Trophoblast cell (in vitro differentiated cells and primary cell): Measurements from ENCODE around the gene CRYGN.

ENCODE experiments used
- DNase-seq, 2 donors: peaks; one replicate each; pipeline ENCODE4 v3.0.0-alpha.2; 2016
- H2AFZ ChIP-seq: 2 replicates; pipeline ENCODE4 v1.6.1; 2013; ENCODE audit warnings: low read length, moderate library complexity, mild to moderate bottlenecking; ENCODE audit not compliant: insufficient read depth, poor library complexity
- H2AK5ac ChIP-seq: 2 replicates; pipeline ENCODE4 v1.6.1; 2013; ENCODE audit warnings: mild to moderate bottlenecking, low read length
- H2BK120ac ChIP-seq: 2 replicates; pipeline ENCODE4 v1.6.1; 2013; ENCODE audit warnings: low read length, mild to moderate bottlenecking, moderate library complexity; ENCODE audit not compliant: insufficient read depth, poor library complexity
- H2BK12ac ChIP-seq: 2 replicates; pipeline ENCODE4 v1.6.1; 2013; ENCODE audit warnings: mild to moderate bottlenecking, low read length, moderate library complexity
- H2BK5ac ChIP-seq: 2 replicates; pipeline ENCODE4 v1.6.1; 2013; ENCODE audit warnings: low read length, low read depth, moderate library complexity, mild to moderate bottlenecking; ENCODE audit not compliant: poor library complexity
- H3K14ac ChIP-seq: 2 replicates; pipeline ENCODE4 v1.6.1; 2013; ENCODE audit warnings: mild to moderate bottlenecking, low read length
- H3K18ac ChIP-seq: 2 replicates; pipeline ENCODE4 v1.6.1; 2013; ENCODE audit warnings: mild to moderate bottlenecking, low read length
- H3K23ac ChIP-seq: 2 replicates; pipeline ENCODE4 v1.6.1; 2013; ENCODE audit warnings: low read length
- H3K27ac ChIP-seq: 2 replicates; pipeline ENCODE4 v1.5.1; 2013; ENCODE audit warnings: low read depth, mild to moderate bottlenecking, inconsistent platforms, low read length, moderate library complexity
- H3K27me3 ChIP-seq: 2 replicates; pipeline ENCODE4 v1.6.1; 2013; ENCODE audit warnings: inconsistent platforms, mild to moderate bottlenecking, low read length, moderate library complexity; ENCODE audit not compliant: insufficient read depth
- H3K36me3 ChIP-seq, 2 experiments: 1 replicate in 1 of 2; 2 replicates in 1 of 2; pipeline ENCODE4 v1.6.1; 2013; ENCODE audit warnings: low read length in 2 of 2, mild to moderate bottlenecking in 2 of 2, moderate library complexity in 1 of 2; ENCODE audit not compliant: insufficient read depth in 2 of 2, control insufficient read depth in 1 of 2
- H3K4ac ChIP-seq: 2 replicates; pipeline ENCODE4 v1.6.1; 2013; ENCODE audit warnings: low read depth, mild to moderate bottlenecking, low read length, moderate library complexity
- H3K4me1 ChIP-seq, 2 experiments: 1 replicate in 1 of 2; 2 replicates in 1 of 2; pipeline ENCODE4 v1.6.1; 2013; ENCODE audit warnings: low read length in 2 of 2, mild to moderate bottlenecking in 2 of 2, moderate library complexity in 1 of 2; ENCODE audit not compliant: insufficient read depth in 2 of 2, control insufficient read depth in 1 of 2
- H3K4me2 ChIP-seq: 2 replicates; pipeline ENCODE4 v1.6.1; 2013; ENCODE audit warnings: inconsistent platforms, mild to moderate bottlenecking, low read length, moderate library complexity
- H3K4me3 ChIP-seq: 2 replicates; pipeline ENCODE4 v1.5.1; 2013; ENCODE audit warnings: mild to moderate bottlenecking, low read depth, low read length, inconsistent platforms
- H3K79me1 ChIP-seq: one replicate; pipeline ENCODE4 v1.6.1; 2013; ENCODE audit warnings: low read length
- H3K79me2 ChIP-seq: 2 replicates; pipeline ENCODE4 v1.6.1; 2013; ENCODE audit warnings: low read length, mild to moderate bottlenecking; ENCODE audit not compliant: control insufficient read depth, insufficient read depth, poor library complexity
- H3K9ac ChIP-seq: 2 replicates; pipeline ENCODE4 v1.6.1; 2013; ENCODE audit warnings: mild to moderate bottlenecking, low read length
- H3K9me3 ChIP-seq: 2 replicates; pipeline ENCODE4 v1.6.1; 2013; ENCODE audit warnings: low read depth, mild to moderate bottlenecking, control low read depth, inconsistent platforms, low read length; ENCODE audit not compliant: insufficient read depth
- H4K12ac ChIP-seq: 2 replicates; pipeline ENCODE4 v1.6.1; 2013; ENCODE audit warnings: low read depth, mild to moderate bottlenecking, low read length, moderate library complexity
- H4K8ac ChIP-seq: 2 replicates; pipeline ENCODE4 v1.6.1; 2013; ENCODE audit warnings: low read depth, mild to moderate bottlenecking, low read length, moderate library complexity
- H4K91ac ChIP-seq: one replicate; pipeline ENCODE4 v1.6.1; 2013; ENCODE audit warnings: low read depth, mild to moderate bottlenecking, low read length, moderate library complexity
- WGBS: extraction: QIAGEN DNeasy Blood & Tissue Kit; methylation state at CpG from one replicate; pipeline ENCODE4 v1.1.7; 2013; ENCODE audit warnings: missing lambda C conversion rate; ENCODE audit not compliant: insufficient read length, insufficient coverage; ENCODE audit errors: extremely low coverage; 5-methylcytosine and 5-hydroxymethylcytosine counted together

Gene CRYGN

GRCh38 chr7:151393031-151393977 lies 46.6 kb downstream of the CRYGN start:
- Histone ChIP-seq H2BK5ac (no peak overlapping the region), H3K4me3 (no peak overlapping the region), H2AFZ (no peak overlapping the region), H4K91ac (no peak overlapping the region), H3K14ac (no peak overlapping the region), H3K79me2 (no peaks in the 10 kb centered on the region), H3K9me3 (no peaks in the 10 kb centered on the region), H3K36me3 (peaks cover 6 to 9% of the 10 kb centered on the region in 2 experiments), H3K23ac (no peak overlapping the region), H3K4me1 (peaks cover 0 to 3% of the 10 kb centered on the region in 2 experiments), H3K9ac (no peak overlapping the region), H3K27me3 (no peaks in the 10 kb centered on the region), H3K4me2 (no peak overlapping the region), H3K79me1 (no peaks in the 10 kb centered on the region), H4K12ac (no peak overlapping the region), H4K8ac (no peak overlapping the region), H2AK5ac (no peak overlapping the region), H3K27ac (no peak overlapping the region), H3K18ac (no peak overlapping the region), H2BK12ac (no peak overlapping the region), H3K4ac (no peak overlapping the region), H2BK120ac (no peak overlapping the region)
- no CpG with 5 or more reads among the region's 31 CpGs for WGBS
- no peak for DNase-seq

- no peak overlapping the region for H4K12ac ChIP-seq
- no peak overlapping the region for H3K4me2 ChIP-seq
- no peak overlapping the region for H3K27ac ChIP-seq
- no peaks in the 10 kb centered on the region for H3K9me3 ChIP-seq
- H3K4ac ChIP-seq = no peak overlapping the region
- H3K36me3 ChIP-seq = peaks cover 6 to 9% of the 10 kb centered on the region in 2 experiments
- no peak overlapping the region for H2BK12ac ChIP-seq
- no peak overlapping the region for H4K8ac ChIP-seq
- no peak for DNase-seq
- no peak overlapping the region for H3K4me3 ChIP-seq
- no peak overlapping the region for H2BK5ac ChIP-seq
- no peaks in the 10 kb centered on the region for H3K79me2 ChIP-seq
- no peak overlapping the region for H2AFZ ChIP-seq
- no peaks in the 10 kb centered on the region for H3K79me1 ChIP-seq
- no peak overlapping the region for H2AK5ac ChIP-seq
- no peak overlapping the region for H4K91ac ChIP-seq
- H3K27me3 ChIP-seq = no peaks in the 10 kb centered on the region
- no peak overlapping the region for H3K9ac ChIP-seq
- no peak overlapping the region for H3K14ac ChIP-seq
- no CpG with 5 or more reads among the region's 13 CpGs for WGBS
- no peak overlapping the region for H2BK120ac ChIP-seq
- peaks cover 0 to 3% of the 10 kb centered on the region in 2 experiments for H3K4me1 ChIP-seq
- no peak overlapping the region for H3K18ac ChIP-seq
- no peak overlapping the region for H3K23ac ChIP-seq
Observed at GRCh38 chr7:151392426-151392825, 47.5 kb downstream of the CRYGN start.

- H3K18ac ChIP-seq = no peak overlapping the region
- H4K12ac ChIP-seq = no peak overlapping the region
- no peak overlapping the region for H2BK120ac ChIP-seq
- H2AK5ac ChIP-seq = no peak overlapping the region
- H3K36me3 ChIP-seq = peaks cover 6 to 9% of the 10 kb centered on the region in 2 experiments
- peaks cover 0 to 3% of the 10 kb centered on the region in 2 experiments for H3K4me1 ChIP-seq
- no peak overlapping the region for H3K4ac ChIP-seq
- H3K4me2 ChIP-seq = no peak overlapping the region
- H2BK5ac ChIP-seq = no peak overlapping the region
- no peak overlapping the region for H4K91ac ChIP-seq
- no peak overlapping the region for H3K23ac ChIP-seq
- WGBS = no CpG with 5 or more reads among the region's 8 CpGs
- H3K79me1 ChIP-seq = no peaks in the 10 kb centered on the region
- no peak overlapping the region for H2AFZ ChIP-seq
- H4K8ac ChIP-seq = no peak overlapping the region
- no peak overlapping the region for H3K27ac ChIP-seq
- no peaks in the 10 kb centered on the region for H3K27me3 ChIP-seq
- no peak for DNase-seq
- no peak overlapping the region for H3K14ac ChIP-seq
- H3K4me3 ChIP-seq = no peak overlapping the region
- no peaks in the 10 kb centered on the region for H3K79me2 ChIP-seq
- no peak overlapping the region for H2BK12ac ChIP-seq
- H3K9me3 ChIP-seq = no peaks in the 10 kb centered on the region
- no peak overlapping the region for H3K9ac ChIP-seq
Observed at GRCh38 chr7:151392002-151392401, 47.9 kb downstream of the CRYGN start.

GRCh38 chr7:151391358-151391730 lies 48.6 kb downstream of the CRYGN start:
- no peak overlapping the region for H4K91ac ChIP-seq
- peaks cover 0 to 3% of the 10 kb centered on the region in 2 experiments for H3K4me1 ChIP-seq
- no peaks in the 10 kb centered on the region for H3K27me3 ChIP-seq
- H3K4ac ChIP-seq = no peak overlapping the region
- DNase-seq = no peak
- H3K36me3 ChIP-seq = peaks cover 6 to 9% of the 10 kb centered on the region in 2 experiments
- no peak overlapping the region for H3K4me3 ChIP-seq
- H2BK120ac ChIP-seq = no peak overlapping the region
- WGBS = no CpG with 5 or more reads among the region's 9 CpGs
- no peak overlapping the region for H2BK5ac ChIP-seq
- H4K8ac ChIP-seq = no peak overlapping the region
- no peak overlapping the region for H3K14ac ChIP-seq
- H2BK12ac ChIP-seq = no peak overlapping the region
- H3K27ac ChIP-seq = no peak overlapping the region
- no peak overlapping the region for H3K4me2 ChIP-seq
- H3K79me1 ChIP-seq = no peaks in the 10 kb centered on the region
- no peak overlapping the region for H2AK5ac ChIP-seq
- H3K23ac ChIP-seq = no peak overlapping the region
- H2AFZ ChIP-seq = no peak overlapping the region
- no peak overlapping the region for H3K18ac ChIP-seq
- H3K9ac ChIP-seq = no peak overlapping the region
- H3K79me2 ChIP-seq = no peaks in the 10 kb centered on the region
- H3K9me3 ChIP-seq = no peaks in the 10 kb centered on the region
- no peak overlapping the region for H4K12ac ChIP-seq
